Breast epithelium (tissue), 4 donors: ENCODE results near the gene CA10. TPM values are rescaled to one million over a fixed set of nuclear protein-coding genes. Genes with fewer than 3 reads are reported as not detected.

ENCODE experiments used
- DNase-seq, 2 donors: peaks; one replicate each; pipeline ENCODE4 v3.0.0-alpha.2; 2019; ENCODE audit warnings: low spot score in 2 of 2
- H3K27ac ChIP-seq, 2 donors: fragments of 200-600 bp; sonication (generic) in 1 of 2; one replicate each; pipeline ENCODE4 v1.5.1; 2016 to 2019; ENCODE audit warnings: mild to moderate bottlenecking in 1 of 2
- H3K27me3 ChIP-seq, 2 donors: fragments of 200-600 bp; sonication (generic) in 1 of 2; one replicate each; pipeline versions ENCODE4 v1.5.1 to v1.6.0; 2017 to 2019; ENCODE audit warnings: control low read depth in 1 of 2, mild to moderate bottlenecking in 1 of 2
- H3K36me3 ChIP-seq: fragments of 200-600 bp; one replicate; pipeline ENCODE4 v1.5.1; 2019
- H3K4me1 ChIP-seq, 2 donors: fragments of 200-600 bp; sonication (generic); one replicate each; pipeline ENCODE4 v1.5.1; 2016 to 2019; ENCODE audit warnings: control low read depth in 1 of 2
- H3K4me3 ChIP-seq, 3 donors: fragments of 200-600 bp; sonication (generic); 1 replicate in 2 of 3; 2 replicates in 1 of 3; pipeline ENCODE4 v1.5.1; 2016 to 2019; ENCODE audit warnings: mild to moderate bottlenecking in 3 of 3, moderate library complexity in 2 of 3
- H3K9me3 ChIP-seq, 2 donors: fragments of 200-600 bp; sonication (generic) in 1 of 2; one replicate each; pipeline ENCODE4 v1.5.1; 2016 to 2019; ENCODE audit warnings: control low read depth in 1 of 2
- POLR2A ChIP-seq: fragments of 450-650 bp; IDR thresholded peaks from one replicate; pipeline ENCODE4 v1.6.1; 2016; ENCODE audit warnings: antibody characterized with exemption, mild to moderate bottlenecking, moderate library complexity
- POLR2AphosphoS5 ChIP-seq, 3 donors: sonication (generic); formaldehyde crosslinking; IDR thresholded peaks; one replicate each; pipeline ENCODE4 v1.6.1; 2017; ENCODE audit warnings: antibody characterized with exemption in 3 of 3
- intact Hi-C: fragments of 100-400 bp; cut with DNase I; formaldehyde crosslinking; loops from one replicate; pipeline ENCODE4 v1.15.1; 2023; ENCODE audit warnings: low total_unique reads
- total RNA-seq, 3 donors: library from RNA; depleted of rRNA; stranded (reverse); fragments of >200 nt; gene quantifications; one replicate each; pipeline ENCODE4 v1.1.0, GENCODE V29; 2016
- TF ChIP-seq, protein P1 (sequence below), 3 donors: fragments of 450-650 bp; IDR thresholded peaks; one replicate each; pipeline ENCODE4 v1.5.1; 2016 to 2017; ENCODE audit warnings: antibody characterized with exemption in 3 of 3, mild to moderate bottlenecking in 3 of 3, moderate library complexity in 3 of 3

The CA10 gene
- total RNA-seq, 3 donors from 2014 or later, result not detected

DNA sequence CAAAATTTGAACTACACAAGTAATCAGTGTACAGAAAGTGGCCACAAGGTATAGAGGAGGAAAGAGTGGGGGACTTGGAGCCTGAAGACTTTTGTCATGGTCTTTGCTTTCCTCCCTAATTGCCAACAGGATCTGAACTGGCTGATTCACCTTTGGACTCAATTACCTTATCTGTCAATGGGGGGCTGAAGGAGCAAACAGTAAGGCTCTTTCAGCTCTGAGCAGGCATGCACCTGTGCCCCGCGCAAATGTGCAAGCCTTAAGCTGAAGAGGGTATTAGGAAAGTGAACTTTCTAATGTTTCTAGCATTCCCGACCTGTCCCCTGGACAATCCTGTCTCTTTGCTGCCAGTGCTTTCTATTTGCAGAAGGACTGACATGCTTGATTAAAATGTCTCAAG lies 302.7 kb downstream of the CA10 start:
- no peaks in the 10 kb centered on the region for H3K9me3 ChIP-seq
- no peaks in the 10 kb centered on the region for H3K36me3 ChIP-seq
- no peak overlapping the region for H3K27ac ChIP-seq
- H3K4me1 ChIP-seq, result no peaks in the 10 kb centered on the region
- intact Hi-C loops, result no loop called here
- DNase-seq, result no peak
- peaks cover 0 to 17% of the 10 kb centered on the region in 2 donors for H3K27me3 ChIP-seq
- no peak for TF ChIP-seq POLR2AphosphoS5 (IDR thresholded peaks at IDR 0.05)
- TF ChIP-seq, protein P1, sequence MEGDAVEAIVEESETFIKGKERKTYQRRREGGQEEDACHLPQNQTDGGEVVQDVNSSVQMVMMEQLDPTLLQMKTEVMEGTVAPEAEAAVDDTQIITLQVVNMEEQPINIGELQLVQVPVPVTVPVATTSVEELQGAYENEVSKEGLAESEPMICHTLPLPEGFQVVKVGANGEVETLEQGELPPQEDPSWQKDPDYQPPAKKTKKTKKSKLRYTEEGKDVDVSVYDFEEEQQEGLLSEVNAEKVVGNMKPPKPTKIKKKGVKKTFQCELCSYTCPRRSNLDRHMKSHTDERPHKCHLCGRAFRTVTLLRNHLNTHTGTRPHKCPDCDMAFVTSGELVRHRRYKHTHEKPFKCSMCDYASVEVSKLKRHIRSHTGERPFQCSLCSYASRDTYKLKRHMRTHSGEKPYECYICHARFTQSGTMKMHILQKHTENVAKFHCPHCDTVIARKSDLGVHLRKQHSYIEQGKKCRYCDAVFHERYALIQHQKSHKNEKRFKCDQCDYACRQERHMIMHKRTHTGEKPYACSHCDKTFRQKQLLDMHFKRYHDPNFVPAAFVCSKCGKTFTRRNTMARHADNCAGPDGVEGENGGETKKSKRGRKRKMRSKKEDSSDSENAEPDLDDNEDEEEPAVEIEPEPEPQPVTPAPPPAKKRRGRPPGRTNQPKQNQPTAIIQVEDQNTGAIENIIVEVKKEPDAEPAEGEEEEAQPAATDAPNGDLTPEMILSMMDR (IDR thresholded peaks at IDR 0.05), result no peak
- TF ChIP-seq POLR2A, result no peak
- no peak overlapping the region for H3K4me3 ChIP-seq

DNA sequence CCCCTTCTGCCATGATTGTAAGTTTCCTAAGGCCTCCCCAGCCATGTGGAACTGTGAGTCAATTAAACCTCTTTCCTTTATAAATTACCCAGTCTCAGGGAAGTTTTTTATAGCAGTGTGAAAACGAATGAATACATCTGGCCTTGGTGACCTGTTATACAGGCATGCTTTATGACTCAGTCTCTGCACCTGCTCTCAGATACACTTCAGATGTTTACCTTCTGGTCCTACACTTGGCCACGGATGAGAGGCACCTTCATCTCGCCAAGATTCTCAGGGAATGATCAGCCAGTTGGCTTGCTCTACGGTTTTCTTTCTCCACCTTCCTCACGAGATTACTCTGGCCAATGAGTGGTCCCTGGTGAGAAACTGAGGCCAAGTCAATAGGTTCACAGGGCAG lies 304.7 kb downstream of the CA10 start:
- H3K9me3 ChIP-seq, result no peaks in the 10 kb centered on the region
- DNase-seq, result no peak
- TF ChIP-seq POLR2A (no peak), POLR2AphosphoS5 (IDR thresholded peaks at IDR 0.05) (no peak)
- TF ChIP-seq, protein P1 (IDR thresholded peaks at IDR 0.05), result no peak
- H3K4me3 ChIP-seq, result no peak overlapping the region
- no peak overlapping the region for H3K27ac ChIP-seq
- H3K27me3 ChIP-seq, result peaks cover 0 to 17% of the 10 kb centered on the region in 2 donors
- intact Hi-C loops, result no loop called here
- no peaks in the 10 kb centered on the region for H3K36me3 ChIP-seq
- H3K4me1 ChIP-seq, result no peaks in the 10 kb centered on the region

DNA sequence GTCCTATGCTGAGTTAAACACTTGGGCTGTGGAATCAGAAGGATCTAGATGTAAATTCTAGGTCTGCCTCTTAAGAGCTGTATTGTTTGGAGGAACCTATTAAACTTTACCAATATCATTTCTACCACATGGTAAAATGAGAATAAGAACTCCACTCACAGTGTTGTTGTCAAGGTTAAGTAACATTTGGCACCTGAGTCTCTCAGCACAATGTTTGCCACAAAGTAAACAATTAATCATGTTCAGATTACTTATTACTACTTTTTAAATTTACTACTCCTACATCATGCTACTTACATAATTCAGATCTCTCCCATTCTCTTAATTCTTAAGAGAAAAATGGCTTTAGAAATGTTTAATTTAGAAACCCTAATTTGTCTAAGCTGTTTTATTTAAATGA lies 305.9 kb downstream of the CA10 start:
- Histone ChIP-seq H3K9me3 (no peaks in the 10 kb centered on the region), H3K4me1 (no peaks in the 10 kb centered on the region), H3K27ac (no peak overlapping the region), H3K36me3 (no peaks in the 10 kb centered on the region), H3K4me3 (no peak overlapping the region), H3K27me3 (peaks cover 0 to 25% of the 10 kb centered on the region in 2 donors)
- TF ChIP-seq POLR2AphosphoS5 (IDR thresholded peaks at IDR 0.05), result no peak
- no peak for TF ChIP-seq POLR2A
- TF ChIP-seq, protein P1 (IDR thresholded peaks at IDR 0.05), result no peak
- no peak for DNase-seq
- intact Hi-C loops, result no loop called here

DNA sequence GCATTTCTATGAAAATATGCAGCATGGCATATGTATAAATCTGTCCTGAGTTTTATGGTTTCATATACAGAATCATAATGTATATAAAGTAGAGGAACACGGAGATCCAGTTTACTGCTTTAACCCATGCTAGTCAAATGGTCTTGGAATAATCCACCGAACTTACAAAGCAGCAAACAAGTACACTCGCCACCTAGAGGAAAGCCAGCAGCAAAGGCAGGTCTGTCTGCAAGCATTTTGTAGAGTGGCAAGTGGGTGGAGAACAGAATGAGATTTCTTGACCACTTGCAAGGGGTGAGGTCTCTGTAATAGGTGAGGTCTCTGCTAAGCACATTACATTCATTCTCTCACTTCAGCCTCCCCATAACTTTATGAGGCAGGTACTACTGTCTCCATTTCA lies 308.3 kb downstream of the CA10 start:
- intact Hi-C loops, result no loop called here
- no peak overlapping the region for H3K27ac ChIP-seq
- no peaks in the 10 kb centered on the region for H3K36me3 ChIP-seq
- TF ChIP-seq POLR2A (no peak), POLR2AphosphoS5 (IDR thresholded peaks at IDR 0.05) (no peak)
- TF ChIP-seq, protein P1 (IDR thresholded peaks at IDR 0.05), result no peak
- no peaks in the 10 kb centered on the region for H3K9me3 ChIP-seq
- H3K4me1 ChIP-seq, result no peaks in the 10 kb centered on the region
- no peak overlapping the region for H3K4me3 ChIP-seq
- H3K27me3 ChIP-seq, result peaks cover 0 to 30% of the 10 kb centered on the region in 2 donors
- no peak for DNase-seq

- H3K4me1 ChIP-seq, result no peaks in the 10 kb centered on the region
- peaks cover 0 to 21% of the 10 kb centered on the region in 2 donors for H3K27me3 ChIP-seq
- DNase-seq, result no peak
- TF ChIP-seq POLR2A (no peak), POLR2AphosphoS5 (IDR thresholded peaks at IDR 0.05) (no peak)
- TF ChIP-seq, protein P1 (IDR thresholded peaks at IDR 0.05), result no peak
- no peak overlapping the region for H3K4me3 ChIP-seq
- H3K9me3 ChIP-seq, result no peaks in the 10 kb centered on the region
- intact Hi-C loops, result no loop called here
- H3K27ac ChIP-seq, result no peak overlapping the region
- no peaks in the 10 kb centered on the region for H3K36me3 ChIP-seq
Observed at GRCh38 chr17:51848451-51848850, 310.1 kb downstream of the CA10 start.
